GM21423 (cell line): ENCODE measurements around the gene TK1.

Experiments
- ATAC-seq: cut with Tn5 transposase; IDR thresholded peaks from one replicate; pipeline ENCODE4 v1.9.1; 2021; ENCODE audit warnings: mild to moderate bottlenecking, moderate library complexity; ENCODE audit not compliant: unreplicated experiment

Gene TK1

GRCh38 chr17:78135858-78136500 lies 50.9 kb downstream of the TK1 start:
- ATAC-seq: no peak

- no peak for ATAC-seq
Observed at GRCh38 chr17:78134899-78135385, 51.9 kb downstream of the TK1 start.

- no peak for ATAC-seq
Observed at GRCh38 chr17:78133971-78134898, 52.6 kb downstream of the TK1 start.

GRCh38 chr17:78133179-78133951 lies 53.5 kb downstream of the TK1 start:
- ATAC-seq: no peak

- ATAC-seq: no peak
Observed at GRCh38 chr17:78132767-78133178, 54.1 kb downstream of the TK1 start.

GRCh38 chr17:78132084-78132676 lies 54.7 kb downstream of the TK1 start:
- no peak for ATAC-seq

GRCh38 chr17:78131172-78132083 lies 55.4 kb downstream of the TK1 start:
- ATAC-seq: no peak

- ATAC-seq: peak; percentile 20
Observed at GRCh38 chr17:78130437-78131101, 56.3 kb downstream of the TK1 start, which contains the start of gene TMC8. Gene TMC8 (plus strand): TSS chr17:78130771. CDS start chr17:78131589, 818 bp downstream.

GRCh38 chr17:78130090-78130436 lies 56.8 kb downstream of the TK1 start:
- no peak for ATAC-seq

- no peak for ATAC-seq
Observed at GRCh38 chr17:78129351-78130089, 57.3 kb downstream of the TK1 start.

GRCh38 chr17:78128551-78129350 lies 58.1 kb downstream of the TK1 start, which contains the start of gene TMC6:
Gene TMC6 (minus strand): TSS chr17:78128755. CDS start chr17:78126832, 1,923 bp downstream.
- peak; percentile 17 for ATAC-seq

- no peak for ATAC-seq
Observed at GRCh38 chr17:78127888-78128550, 58.8 kb downstream of the TK1 start.

- no peak for ATAC-seq
Observed at GRCh38 chr17:78127239-78127887, 59.5 kb downstream of the TK1 start.

GRCh38 chr17:78126895-78127238 lies 60.0 kb downstream of the TK1 start:
- no peak for ATAC-seq

GRCh38 chr17:78125976-78126894 lies 60.6 kb downstream of the TK1 start:
- ATAC-seq: no peak
